ENCODE data around the gene NOL3. TPM values are rescaled to one million over a fixed set of nuclear protein-coding genes. Genes with fewer than 3 reads are reported as not detected.
A peak's percentile ranks its signal among the peaks of the same experiment; 100 is the strongest.

The NOL3 gene
- total RNA-seq, 5 donors from 2014 or later (not counting 1 experiment from before 2014, with no cell fraction given) = 2.1 to 8.0 (median 5.2) TPM

- ChIA-PET CTCF (interaction anchor here (0.7 kb wide), 2 partner anchors 8 to 41 kb away, joined by 3 read pairs; no protein-coding TSS in a partner anchor), POLR2A (no interaction called here)
- Histone ChIP-seq H3K27me3 (replicated peaks in 1 of 2; ENCODE audit: control insufficient read depth in 2 of 2, extremely low read depth in 1 of 2, insufficient read depth in 2 of 2, low read length in 1 of 2) (peaks cover 12 to 96% of the 10 kb centered on the region in 2 experiments), H3K9me3 (no peaks in the 10 kb centered on the region), H3K36me3 (ENCODE audit: control insufficient read depth in 2 of 2, extremely low read depth in 1 of 2, insufficient read depth in 1 of 2, low read length in 1 of 2) (no peaks in the 10 kb centered on the region), H3K27ac (ENCODE audit: low read length) (no peak overlapping the region), H3K4me1 (ENCODE audit: control insufficient read depth in 1 of 2, extremely low read depth in 1 of 2, insufficient read depth in 2 of 2, low read length in 2 of 2) (peaks cover 6 to 56% of the 10 kb centered on the region in 2 experiments), H3K4me3 (ENCODE audit: control insufficient read depth in 1 of 2, extremely low read depth in 1 of 2, low read length in 1 of 2) (no peak overlapping the region)
- Mint-ChIP-seq H3K27ac (no peak overlapping the region), H3K4me1 (peaks cover 29 to 54% (median 30%) of the 10 kb centered on the region in 3 donors), H3K27me3 (peaks cover 52 to 81% of the 10 kb centered on the region in 2 donors), H3K9me3 (no peaks in the 10 kb centered on the region), H3K4me3 (no peak overlapping the region), H3K36me3 (no peaks in the 10 kb centered on the region)
- no peak for ATAC-seq (replicated peaks in 1 of 4)
- 50% methylated on average over 8 of the region's 9 CpGs for WGBS (ENCODE audit: insufficient coverage)
- no peak for DNase-seq
Measured at GRCh38 chr16:67169011-67169451, 1.3 kb upstream of the NOL3 start.

- no peaks in the 10 kb centered on the region for H3K9me3 ChIP-seq
- Mint-ChIP-seq H3K9me3 (no peaks in the 10 kb centered on the region), H3K4me1 (peaks cover 26 to 52% (median 31%) of the 10 kb centered on the region in 3 donors), H3K27ac (no peak overlapping the region), H3K27me3 (peaks cover 52 to 77% of the 10 kb centered on the region in 2 donors), H3K4me3 (peak overlapping the region; percentile 41 to 75 (median 57)), H3K36me3 (no peaks in the 10 kb centered on the region)
- CTCF ChIA-PET = interaction anchor here in 1 of 2 donors (0.6 kb wide), 1 partner anchor 226 kb away, joined by 3 read pairs; no protein-coding TSS in a partner anchor
- POLR2A ChIA-PET = no interaction called here
- ATAC-seq (replicated peaks in 1 of 4) (no peak), DNase-seq (peak in 4 of 35 experiments; percentile 38 to 56 (median 40))
- 11% methylated on average over 18 of the region's 24 CpGs for WGBS (ENCODE audit: insufficient coverage)
- peaks cover 12 to 96% of the 10 kb centered on the region in 2 experiments for H3K27me3 ChIP-seq (replicated peaks in 1 of 2; ENCODE audit: control insufficient read depth in 2 of 2, extremely low read depth in 1 of 2, insufficient read depth in 2 of 2, low read length in 1 of 2)
- peak overlapping the region; percentile 23 to 24 for H3K4me3 ChIP-seq (ENCODE audit: control insufficient read depth in 1 of 2, extremely low read depth in 1 of 2, low read length in 1 of 2)
- H3K27ac ChIP-seq (ENCODE audit: low read length) = no peak overlapping the region
- peaks cover 3 to 56% of the 10 kb centered on the region in 2 experiments for H3K4me1 ChIP-seq (ENCODE audit: control insufficient read depth in 1 of 2, extremely low read depth in 1 of 2, insufficient read depth in 2 of 2, low read length in 2 of 2)
- no peaks in the 10 kb centered on the region for H3K36me3 ChIP-seq (ENCODE audit: control insufficient read depth in 2 of 2, extremely low read depth in 1 of 2, insufficient read depth in 1 of 2, low read length in 1 of 2)
Measured at GRCh38 chr16:67169642-67170167, 633 bp upstream of the NOL3 start.

DNA sequence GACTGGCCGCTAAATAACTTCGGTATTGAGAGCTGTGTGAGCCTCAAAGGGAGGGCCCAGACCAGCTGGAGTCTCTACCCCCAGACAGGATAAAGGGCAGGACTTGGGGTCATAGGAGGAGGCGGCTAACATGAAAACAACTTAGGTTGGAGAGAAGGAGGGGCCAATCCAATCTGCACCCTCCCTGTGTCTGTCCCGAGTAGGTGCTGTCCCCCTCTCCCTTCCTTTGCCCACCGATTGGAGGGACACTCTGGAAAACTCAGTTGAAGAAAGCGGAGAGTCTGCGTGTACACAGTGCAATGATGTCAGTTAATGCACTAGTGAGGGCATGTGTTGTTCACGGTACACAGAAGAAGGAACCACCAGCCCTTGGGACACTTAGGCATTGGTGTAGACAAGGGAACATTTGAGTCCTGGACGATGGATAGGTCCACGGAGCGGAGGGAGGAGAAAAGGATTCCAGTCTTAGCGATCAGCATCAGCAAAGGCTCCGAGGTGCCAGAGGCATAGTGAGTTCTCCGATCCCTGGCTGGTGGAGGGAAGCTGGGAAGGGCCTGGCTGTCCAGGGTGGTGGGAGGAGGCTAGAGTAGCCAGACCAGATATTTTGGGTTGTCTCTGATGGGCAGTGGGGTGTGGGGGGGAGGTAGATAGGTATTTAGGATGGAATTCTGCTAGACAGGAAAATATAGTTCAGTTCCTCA lies 761 bp downstream of the NOL3 start:
- DNase-seq (no peak), ATAC-seq (replicated peaks in 1 of 4) (no peak)
- Histone ChIP-seq H3K27ac (ENCODE audit: low read length) (no peak overlapping the region), H3K27me3 (replicated peaks in 1 of 2; ENCODE audit: control insufficient read depth in 2 of 2, extremely low read depth in 1 of 2, insufficient read depth in 2 of 2, low read length in 1 of 2) (peaks cover 19 to 93% of the 10 kb centered on the region in 2 experiments), H3K9me3 (no peaks in the 10 kb centered on the region), H3K4me1 (ENCODE audit: control insufficient read depth in 1 of 2, extremely low read depth in 1 of 2, insufficient read depth in 2 of 2, low read length in 2 of 2) (peaks cover 3 to 52% of the 10 kb centered on the region in 2 experiments), H3K4me3 (ENCODE audit: control insufficient read depth in 1 of 2, extremely low read depth in 1 of 2, low read length in 1 of 2) (no peak overlapping the region), H3K36me3 (ENCODE audit: control insufficient read depth in 2 of 2, extremely low read depth in 1 of 2, insufficient read depth in 1 of 2, low read length in 1 of 2) (no peaks in the 10 kb centered on the region)
- POLR2A ChIA-PET = no interaction called here
- Mint-ChIP-seq H3K4me1 (peaks cover 25 to 49% (median 25%) of the 10 kb centered on the region in 3 donors), H3K27me3 (peaks cover 52 to 69% of the 10 kb centered on the region in 2 donors), H3K27ac (peak overlapping the region in 1 of 2 donors; percentile 48), H3K4me3 (peak overlapping the region in 1 of 3 donors; percentile 7), H3K36me3 (no peaks in the 10 kb centered on the region), H3K9me3 (no peaks in the 10 kb centered on the region)
- 84% methylated on average over 8 of the region's 14 CpGs for WGBS (ENCODE audit: insufficient coverage)
- CTCF ChIA-PET = no interaction called here

GRCh38 chr16:67173323-67173722 lies 3.0 kb downstream of the NOL3 start:
- peaks cover 46 to 58% of the 10 kb centered on the region in 2 donors for H3K27me3 Mint-ChIP-seq
- H3K4me1 Mint-ChIP-seq = peaks cover 30 to 55% (median 32%) of the 10 kb centered on the region in 3 donors
- CTCF ChIA-PET = interaction anchor here (0.5 to 2.0 kb wide), 4 partner anchors 13 to 154 kb away, joined by 4 to 7 read pairs (median 5); partner anchors contain the start of genes FBXL8 (in 1 of the 2) and TRADD (in 1 of the 2)
- peak overlapping the region; percentile 44 to 55 for H3K4me3 ChIP-seq (ENCODE audit: control insufficient read depth in 1 of 2, extremely low read depth in 1 of 2, low read length in 1 of 2)
- peak overlapping the region; percentile 74 to 87 (median 79) for H3K4me3 Mint-ChIP-seq
- no peaks in the 10 kb centered on the region for H3K36me3 ChIP-seq (ENCODE audit: control insufficient read depth in 2 of 2, extremely low read depth in 1 of 2, insufficient read depth in 1 of 2, low read length in 1 of 2)
- no peaks in the 10 kb centered on the region for H3K36me3 Mint-ChIP-seq
- H3K9me3 Mint-ChIP-seq = no peaks in the 10 kb centered on the region
- no peak overlapping the region for H3K27ac ChIP-seq (ENCODE audit: low read length)
- POLR2A ChIA-PET = no interaction called here
- peaks cover 3 to 63% of the 10 kb centered on the region in 2 experiments for H3K4me1 ChIP-seq (ENCODE audit: control insufficient read depth in 1 of 2, extremely low read depth in 1 of 2, insufficient read depth in 2 of 2, low read length in 2 of 2)
- peaks cover 25 to 86% of the 10 kb centered on the region in 2 experiments for H3K27me3 ChIP-seq (replicated peaks in 1 of 2; ENCODE audit: control insufficient read depth in 2 of 2, extremely low read depth in 1 of 2, insufficient read depth in 2 of 2, low read length in 1 of 2)
- peak overlapping the region; percentile 39 to 65 for H3K27ac Mint-ChIP-seq
- 100% methylated on average over 1 of the region's 1 CpG for WGBS (ENCODE audit: insufficient coverage)
- no peak for DNase-seq
- ATAC-seq (replicated peaks in 1 of 4) = no peak
- no peaks in the 10 kb centered on the region for H3K9me3 ChIP-seq

- Mint-ChIP-seq H3K36me3 (no peaks in the 10 kb centered on the region), H3K27me3 (peaks cover 47 to 55% of the 10 kb centered on the region in 2 donors), H3K27ac (peak overlapping the region; percentile 8 to 65), H3K9me3 (no peaks in the 10 kb centered on the region), H3K4me3 (peak overlapping the region; percentile 74 to 87 (median 79)), H3K4me1 (peaks cover 32 to 59% (median 37%) of the 10 kb centered on the region in 3 donors)
- Histone ChIP-seq H3K4me3 (ENCODE audit: control insufficient read depth in 1 of 2, extremely low read depth in 1 of 2, low read length in 1 of 2) (peak overlapping the region; percentile 44 to 55), H3K9me3 (no peaks in the 10 kb centered on the region), H3K36me3 (ENCODE audit: control insufficient read depth in 2 of 2, extremely low read depth in 1 of 2, insufficient read depth in 1 of 2, low read length in 1 of 2) (no peaks in the 10 kb centered on the region), H3K4me1 (ENCODE audit: control insufficient read depth in 1 of 2, extremely low read depth in 1 of 2, insufficient read depth in 2 of 2, low read length in 2 of 2) (peaks cover 3 to 63% of the 10 kb centered on the region in 2 experiments), H3K27ac (ENCODE audit: low read length) (peak overlapping the region; percentile 41), H3K27me3 (replicated peaks in 1 of 2; ENCODE audit: control insufficient read depth in 2 of 2, extremely low read depth in 1 of 2, insufficient read depth in 2 of 2, low read length in 1 of 2) (peaks cover 25 to 85% of the 10 kb centered on the region in 2 experiments)
- ChIA-PET POLR2A (no interaction called here), CTCF (interaction anchor here (0.5 to 2.0 kb wide), 5 partner anchors 14 to 155 kb away, joined by 3 to 7 read pairs (median 4); partner anchors contain the start of genes B3GNT9 (in 1 of the 2), FBXL8 (in 1 of the 2) and TRADD (in 1 of the 2))
- peak in 31 of 35 experiments; percentile 36 to 78 (median 54) for DNase-seq
- ATAC-seq (replicated peaks in 1 of 4) = peak; percentile 79 to 85 (median 84)
- 1% methylated on average over 58 of the region's 71 CpGs for WGBS (ENCODE audit: insufficient coverage)
Measured at GRCh38 chr16:67173808-67174705, 3.7 kb downstream of the NOL3 start.

Data from T-cell (primary cell).